Measurements from ENCODE around the gene PTGES2. TPM values are rescaled to one million over a fixed set of nuclear protein-coding genes. Genes with fewer than 3 reads are reported as not detected.

Gene PTGES2
- total and polyA plus RNA-seq, 2 experiments from 2014 or later: 59.7 to 124 TPM

DNA sequence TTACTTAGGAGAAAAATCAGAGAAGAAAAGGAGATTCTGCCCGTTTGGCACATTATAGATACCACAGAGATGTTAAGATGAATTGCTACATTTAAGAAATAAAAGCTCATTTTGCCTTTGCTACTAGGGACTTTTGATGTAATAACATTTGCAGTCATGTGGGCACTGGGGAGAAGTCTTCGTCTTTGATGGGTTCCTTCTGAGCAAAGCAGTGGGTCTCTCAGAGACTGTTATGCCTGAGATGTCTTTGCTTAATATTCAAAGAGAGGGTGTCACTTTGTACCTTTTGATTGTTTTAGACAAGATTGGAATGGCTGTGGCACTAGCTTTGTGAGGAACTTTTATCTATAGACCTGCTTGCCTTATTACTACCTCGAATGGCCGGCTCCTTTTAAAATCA, 34.5 kb downstream of the PTGES2 start (continued):
- TF ChIP-seq, protein P1, sequence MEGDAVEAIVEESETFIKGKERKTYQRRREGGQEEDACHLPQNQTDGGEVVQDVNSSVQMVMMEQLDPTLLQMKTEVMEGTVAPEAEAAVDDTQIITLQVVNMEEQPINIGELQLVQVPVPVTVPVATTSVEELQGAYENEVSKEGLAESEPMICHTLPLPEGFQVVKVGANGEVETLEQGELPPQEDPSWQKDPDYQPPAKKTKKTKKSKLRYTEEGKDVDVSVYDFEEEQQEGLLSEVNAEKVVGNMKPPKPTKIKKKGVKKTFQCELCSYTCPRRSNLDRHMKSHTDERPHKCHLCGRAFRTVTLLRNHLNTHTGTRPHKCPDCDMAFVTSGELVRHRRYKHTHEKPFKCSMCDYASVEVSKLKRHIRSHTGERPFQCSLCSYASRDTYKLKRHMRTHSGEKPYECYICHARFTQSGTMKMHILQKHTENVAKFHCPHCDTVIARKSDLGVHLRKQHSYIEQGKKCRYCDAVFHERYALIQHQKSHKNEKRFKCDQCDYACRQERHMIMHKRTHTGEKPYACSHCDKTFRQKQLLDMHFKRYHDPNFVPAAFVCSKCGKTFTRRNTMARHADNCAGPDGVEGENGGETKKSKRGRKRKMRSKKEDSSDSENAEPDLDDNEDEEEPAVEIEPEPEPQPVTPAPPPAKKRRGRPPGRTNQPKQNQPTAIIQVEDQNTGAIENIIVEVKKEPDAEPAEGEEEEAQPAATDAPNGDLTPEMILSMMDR (conservative IDR thresholded peaks at IDR 0.05; ENCODE audit: low read depth in 2 of 2): no peak
- TF ChIP-seq EZH2phosphoT487 (IDR thresholded peaks at IDR 0.05; ENCODE audit: unreplicated experiment) (no peak), STAT1 (IDR thresholded peaks at IDR 0.05; ENCODE audit: unreplicated experiment) (no peak), ZNF331 (CRISPR knock-in tag; IDR thresholded peaks at IDR 0.05; ENCODE audit: low read depth) (no peak), NANOG (IDR thresholded peaks at IDR 0.05; ENCODE audit: borderline replicate concordance) (no peak), JUNB (IDR thresholded peaks at IDR 0.05; ENCODE audit: unreplicated experiment) (no peak)
- TF ChIP-seq, protein P2, sequence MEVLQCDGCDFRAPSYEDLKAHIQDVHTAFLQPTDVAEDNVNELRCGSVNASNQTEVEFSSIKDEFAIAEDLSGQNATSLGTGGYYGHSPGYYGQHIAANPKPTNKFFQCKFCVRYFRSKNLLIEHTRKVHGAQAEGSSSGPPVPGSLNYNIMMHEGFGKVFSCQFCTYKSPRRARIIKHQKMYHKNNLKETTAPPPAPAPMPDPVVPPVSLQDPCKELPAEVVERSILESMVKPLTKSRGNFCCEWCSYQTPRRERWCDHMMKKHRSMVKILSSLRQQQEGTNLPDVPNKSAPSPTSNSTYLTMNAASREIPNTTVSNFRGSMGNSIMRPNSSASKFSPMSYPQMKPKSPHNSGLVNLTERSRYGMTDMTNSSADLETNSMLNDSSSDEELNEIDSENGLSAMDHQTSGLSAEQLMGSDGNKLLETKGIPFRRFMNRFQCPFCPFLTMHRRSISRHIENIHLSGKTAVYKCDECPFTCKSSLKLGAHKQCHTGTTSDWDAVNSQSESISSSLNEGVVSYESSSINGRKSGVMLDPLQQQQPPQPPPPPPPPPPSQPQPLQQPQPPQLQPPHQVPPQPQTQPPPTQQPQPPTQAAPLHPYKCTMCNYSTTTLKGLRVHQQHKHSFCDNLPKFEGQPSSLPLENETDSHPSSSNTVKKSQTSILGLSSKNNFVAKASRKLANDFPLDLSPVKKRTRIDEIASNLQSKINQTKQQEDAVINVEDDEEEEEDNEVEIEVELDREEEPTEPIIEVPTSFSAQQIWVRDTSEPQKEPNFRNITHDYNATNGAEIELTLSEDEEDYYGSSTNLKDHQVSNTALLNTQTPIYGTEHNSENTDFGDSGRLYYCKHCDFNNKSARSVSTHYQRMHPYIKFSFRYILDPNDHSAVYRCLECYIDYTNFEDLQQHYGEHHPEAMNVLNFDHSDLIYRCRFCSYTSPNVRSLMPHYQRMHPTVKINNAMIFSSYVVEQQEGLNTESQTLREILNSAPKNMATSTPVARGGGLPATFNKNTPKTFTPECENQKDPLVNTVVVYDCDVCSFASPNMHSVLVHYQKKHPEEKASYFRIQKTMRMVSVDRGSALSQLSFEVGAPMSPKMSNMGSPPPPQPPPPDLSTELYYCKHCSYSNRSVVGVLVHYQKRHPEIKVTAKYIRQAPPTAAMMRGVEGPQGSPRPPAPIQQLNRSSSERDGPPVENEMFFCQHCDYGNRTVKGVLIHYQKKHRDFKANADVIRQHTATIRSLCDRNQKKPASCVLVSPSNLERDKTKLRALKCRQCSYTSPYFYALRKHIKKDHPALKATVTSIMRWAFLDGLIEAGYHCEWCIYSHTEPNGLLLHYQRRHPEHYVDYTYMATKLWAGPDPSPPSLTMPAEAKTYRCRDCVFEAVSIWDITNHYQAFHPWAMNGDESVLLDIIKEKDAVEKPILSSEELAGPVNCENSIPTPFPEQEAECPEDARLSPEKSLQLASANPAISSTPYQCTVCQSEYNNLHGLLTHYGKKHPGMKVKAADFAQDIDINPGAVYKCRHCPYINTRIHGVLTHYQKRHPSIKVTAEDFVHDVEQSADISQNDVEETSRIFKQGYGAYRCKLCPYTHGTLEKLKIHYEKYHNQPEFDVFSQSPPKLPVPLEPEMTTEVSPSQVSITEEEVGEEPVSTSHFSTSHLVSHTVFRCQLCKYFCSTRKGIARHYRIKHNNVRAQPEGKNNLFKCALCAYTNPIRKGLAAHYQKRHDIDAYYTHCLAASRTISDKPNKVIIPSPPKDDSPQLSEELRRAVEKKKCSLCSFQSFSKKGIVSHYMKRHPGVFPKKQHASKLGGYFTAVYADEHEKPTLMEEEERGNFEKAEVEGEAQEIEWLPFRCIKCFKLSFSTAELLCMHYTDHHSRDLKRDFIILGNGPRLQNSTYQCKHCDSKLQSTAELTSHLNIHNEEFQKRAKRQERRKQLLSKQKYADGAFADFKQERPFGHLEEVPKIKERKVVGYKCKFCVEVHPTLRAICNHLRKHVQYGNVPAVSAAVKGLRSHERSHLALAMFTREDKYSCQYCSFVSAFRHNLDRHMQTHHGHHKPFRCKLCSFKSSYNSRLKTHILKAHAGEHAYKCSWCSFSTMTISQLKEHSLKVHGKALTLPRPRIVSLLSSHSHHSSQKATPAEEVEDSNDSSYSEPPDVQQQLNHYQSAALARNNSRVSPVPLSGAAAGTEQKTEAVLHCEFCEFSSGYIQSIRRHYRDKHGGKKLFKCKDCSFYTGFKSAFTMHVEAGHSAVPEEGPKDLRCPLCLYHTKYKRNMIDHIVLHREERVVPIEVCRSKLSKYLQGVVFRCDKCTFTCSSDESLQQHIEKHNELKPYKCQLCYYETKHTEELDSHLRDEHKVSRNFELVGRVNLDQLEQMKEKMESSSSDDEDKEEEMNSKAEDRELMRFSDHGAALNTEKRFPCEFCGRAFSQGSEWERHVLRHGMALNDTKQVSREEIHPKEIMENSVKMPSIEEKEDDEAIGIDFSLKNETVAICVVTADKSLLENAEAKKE (CRISPR knock-in tag; IDR thresholded peaks at IDR 0.05): no peak

All from GM23338 (cell line).